Retinal pigment epithelial cell (primary cell): ENCODE measurements around the gene SECISBP2.

Experiments
- DNase-seq: peaks from one replicate; pipeline ENCODE4 v3.0.0-alpha.2; 2010; ENCODE audit warnings: low read depth
- H3K4me3 ChIP-seq: 2 replicates; pipeline ENCODE4 v1.5.1; 2011; ENCODE audit warnings: mild to moderate bottlenecking, low read length, control low read depth, moderate library complexity
- CTCF ChIP-seq: conservative IDR thresholded peaks from 2 replicates; pipeline ENCODE4 v1.5.1; 2011; ENCODE audit warnings: low read depth, low read length, control low read depth, inconsistent platforms

The SECISBP2 gene

GRCh38 chr9:89372230-89372816, 54.0 kb downstream of the SECISBP2 start:
- TF ChIP-seq CTCF: no peak
- H3K4me3 ChIP-seq: no peak overlapping the region
- DNase-seq: no peak

- DNase-seq: no peak
- no peak overlapping the region for H3K4me3 ChIP-seq
- TF ChIP-seq CTCF: no peak
Observed at GRCh38 chr9:89372979-89373378, 54.7 kb downstream of the SECISBP2 start.

GRCh38 chr9:89374176-89374575, 55.9 kb downstream of the SECISBP2 start:
- TF ChIP-seq CTCF: no peak
- DNase-seq: no peak

GRCh38 chr9:89375191-89375760, 57.0 kb downstream of the SECISBP2 start:
- DNase-seq: no peak
- no peak overlapping the region for H3K4me3 ChIP-seq
- no peak for TF ChIP-seq CTCF

More at GRCh38 chr9:89374176-89374575, 55.9 kb downstream of the SECISBP2 start:
- no peak overlapping the region for H3K4me3 ChIP-seq

GRCh38 chr9:89376286-89376685, 58.0 kb downstream of the SECISBP2 start:
- DNase-seq: no peak
- no peak for TF ChIP-seq CTCF
- no peak overlapping the region for H3K4me3 ChIP-seq

GRCh38 chr9:89376741-89377351, 58.5 kb downstream of the SECISBP2 start:
- H3K4me3 ChIP-seq: no peak overlapping the region
- no peak for DNase-seq
- no peak for TF ChIP-seq CTCF

- TF ChIP-seq CTCF: no peak
- no peak overlapping the region for H3K4me3 ChIP-seq
- no peak for DNase-seq
Observed at GRCh38 chr9:89377411-89377810, 59.1 kb downstream of the SECISBP2 start.
